SK-N-SH treated with all-trans-retinoic acid at 6 μM for 48 hours (cell line): Measurements from ENCODE around the gene MEP1B.

Experiments
- CREB5 ChIP-seq: fragments of 250-450 bp; sonication (Bioruptor Pico); IDR thresholded peaks from 2 replicates; pipeline ENCODE4 v1.5.1; 2020; ENCODE audit warnings: low read depth, mild to moderate bottlenecking, moderate library complexity
- CSDC2 ChIP-seq: fragments of 250-450 bp; sonication (Bioruptor Pico); IDR thresholded peaks from 2 replicates; pipeline ENCODE4 v1.5.0; 2020; ENCODE audit warnings: mild to moderate bottlenecking, moderate library complexity
- PATZ1 ChIP-seq: fragments of 250-450 bp; sonication (Bioruptor Pico); IDR thresholded peaks from 2 replicates; pipeline ENCODE4 v1.8.0; 2020; ENCODE audit warnings: mild to moderate bottlenecking, moderate library complexity, borderline replicate concordance
- PPARA ChIP-seq: fragments of 250-450 bp; sonication (Bioruptor Pico); IDR thresholded peaks from 2 replicates; pipeline ENCODE4 v1.5.0; 2020; ENCODE audit warnings: mild to moderate bottlenecking, borderline replicate concordance

GRCh38 chr18:32189790-32190189 is at the start of gene MEP1B:
- no peak for TF ChIP-seq PATZ1 (CRISPR knock-in tag)
- TF ChIP-seq CSDC2 (CRISPR knock-in tag), result no peak
- no peak for TF ChIP-seq PPARA (CRISPR knock-in tag)
- no peak for TF ChIP-seq CREB5
